CMK (cell line): ENCODE results near the gene SPSB2.
"Not testable (repeated sequence)": the region's sequence is repeated elsewhere in the genome, so short reads cannot be mapped to it uniquely, and the experiment has no call there.

Experiments
- DNase-seq: peaks from one replicate; pipeline ENCODE4 v3.0.0-alpha.2; 2010; ENCODE audit warnings: low read depth

SPSB2 gene, protein sequence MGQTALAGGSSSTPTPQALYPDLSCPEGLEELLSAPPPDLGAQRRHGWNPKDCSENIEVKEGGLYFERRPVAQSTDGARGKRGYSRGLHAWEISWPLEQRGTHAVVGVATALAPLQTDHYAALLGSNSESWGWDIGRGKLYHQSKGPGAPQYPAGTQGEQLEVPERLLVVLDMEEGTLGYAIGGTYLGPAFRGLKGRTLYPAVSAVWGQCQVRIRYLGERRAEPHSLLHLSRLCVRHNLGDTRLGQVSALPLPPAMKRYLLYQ

GRCh38 chr12:6873094-6874014, at the start of gene SPSB2:
Gene SPSB2, minus strand, starts transcription at chr12:6873303. Its CDS starts 402 bp downstream, at chr12:6872901.
- peak; percentile 96 for DNase-seq

DNA sequence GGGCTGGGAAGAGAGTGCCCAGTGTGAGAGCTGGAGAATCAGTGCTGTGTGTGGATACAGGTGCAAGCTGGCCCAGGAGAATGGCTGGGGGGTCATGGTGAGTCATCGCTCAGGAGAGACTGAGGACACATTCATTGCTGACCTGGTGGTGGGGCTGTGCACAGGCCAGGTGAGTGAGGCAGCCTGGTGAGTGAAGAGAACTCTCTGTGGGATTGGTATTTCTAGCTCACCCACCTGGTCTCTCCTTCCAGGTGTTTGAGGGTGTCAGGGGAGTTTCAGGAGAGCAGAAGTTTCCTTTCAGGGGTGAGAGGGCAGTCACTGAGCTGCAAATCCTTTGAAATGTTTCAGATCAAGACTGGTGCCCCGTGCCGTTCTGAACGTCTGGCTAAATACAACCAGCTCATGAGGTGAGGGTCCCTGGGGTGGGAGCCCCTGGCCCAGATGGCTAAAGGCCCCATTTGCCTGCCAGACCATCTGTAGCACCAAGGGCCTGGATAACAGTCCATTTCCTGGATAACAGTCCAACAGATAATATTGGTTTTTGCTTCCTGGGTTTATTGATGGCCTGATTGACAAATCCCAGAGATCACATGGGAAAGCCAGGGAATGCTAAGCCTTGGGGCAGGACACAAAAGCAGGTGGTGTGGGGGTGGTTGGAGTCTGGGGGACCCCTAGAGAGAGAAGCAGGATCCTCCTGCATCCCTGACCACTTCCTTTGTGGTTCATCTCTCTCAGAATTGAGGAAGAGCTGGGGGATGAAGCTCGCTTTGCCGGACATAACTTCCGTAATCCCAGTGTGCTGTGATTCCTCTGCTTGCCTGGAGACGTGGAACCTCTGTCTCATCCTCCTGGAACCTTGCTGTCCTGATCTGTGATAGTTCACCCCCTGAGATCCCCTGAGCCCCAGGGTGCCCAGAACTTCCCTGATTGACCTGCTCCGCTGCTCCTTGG, 49.2 kb upstream of the SPSB2 start:
- DNase-seq = no peak

DNA sequence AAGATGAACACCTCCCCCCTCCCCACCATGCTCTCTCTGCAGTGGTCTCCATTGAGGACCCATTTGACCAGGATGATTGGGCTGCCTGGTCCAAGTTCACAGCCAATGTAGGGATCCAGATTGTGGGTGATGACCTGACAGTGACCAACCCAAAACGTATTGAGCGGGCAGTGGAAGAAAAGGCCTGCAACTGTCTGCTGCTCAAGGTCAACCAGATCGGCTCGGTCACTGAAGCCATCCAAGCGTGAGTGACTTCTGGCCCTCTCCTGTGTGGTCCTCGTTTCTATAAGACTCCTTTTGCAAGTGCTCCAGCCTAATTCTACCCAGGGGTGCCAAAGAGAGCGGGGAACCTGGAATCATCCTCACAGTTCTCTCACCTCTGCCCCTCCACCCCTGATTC, 48.4 kb upstream of the SPSB2 start:
- DNase-seq = no peak

- no peak for DNase-seq
Observed at GRCh38 chr12:6919588-6919987, 46.5 kb upstream of the SPSB2 start.

DNA sequence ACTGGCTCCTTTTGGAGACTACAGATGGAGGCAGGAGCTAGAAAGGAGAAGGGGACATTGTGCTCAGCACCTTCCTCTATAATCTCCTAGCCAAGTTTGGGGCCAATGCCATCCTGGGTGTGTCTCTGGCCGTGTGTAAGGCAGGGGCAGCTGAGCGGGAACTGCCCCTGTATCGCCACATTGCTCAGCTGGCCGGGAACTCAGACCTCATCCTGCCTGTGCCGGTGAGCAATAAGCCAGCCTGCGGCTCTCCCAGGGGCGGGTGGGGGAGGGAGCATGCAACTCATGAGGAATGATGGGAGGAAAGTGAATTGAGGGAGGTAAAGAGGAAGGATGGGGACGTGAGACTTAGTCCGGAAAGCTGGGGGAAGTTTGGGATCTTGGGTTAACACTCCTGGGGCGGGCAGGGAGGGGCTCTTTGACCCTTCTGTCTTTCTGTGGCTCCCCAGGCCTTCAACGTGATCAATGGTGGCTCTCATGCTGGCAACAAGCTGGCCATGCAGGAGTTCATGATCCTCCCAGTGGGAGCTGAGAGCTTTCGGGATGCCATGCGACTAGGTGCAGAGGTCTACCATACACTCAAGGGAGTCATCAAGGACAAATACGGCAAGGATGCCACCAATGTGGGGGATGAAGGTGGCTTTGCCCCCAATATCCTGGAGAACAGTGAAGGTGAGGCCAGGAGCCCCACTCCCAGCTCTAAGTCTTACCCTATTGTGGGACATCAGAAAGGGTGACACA, 44.6 kb upstream of the SPSB2 start:
- DNase-seq = no peak

DNA sequence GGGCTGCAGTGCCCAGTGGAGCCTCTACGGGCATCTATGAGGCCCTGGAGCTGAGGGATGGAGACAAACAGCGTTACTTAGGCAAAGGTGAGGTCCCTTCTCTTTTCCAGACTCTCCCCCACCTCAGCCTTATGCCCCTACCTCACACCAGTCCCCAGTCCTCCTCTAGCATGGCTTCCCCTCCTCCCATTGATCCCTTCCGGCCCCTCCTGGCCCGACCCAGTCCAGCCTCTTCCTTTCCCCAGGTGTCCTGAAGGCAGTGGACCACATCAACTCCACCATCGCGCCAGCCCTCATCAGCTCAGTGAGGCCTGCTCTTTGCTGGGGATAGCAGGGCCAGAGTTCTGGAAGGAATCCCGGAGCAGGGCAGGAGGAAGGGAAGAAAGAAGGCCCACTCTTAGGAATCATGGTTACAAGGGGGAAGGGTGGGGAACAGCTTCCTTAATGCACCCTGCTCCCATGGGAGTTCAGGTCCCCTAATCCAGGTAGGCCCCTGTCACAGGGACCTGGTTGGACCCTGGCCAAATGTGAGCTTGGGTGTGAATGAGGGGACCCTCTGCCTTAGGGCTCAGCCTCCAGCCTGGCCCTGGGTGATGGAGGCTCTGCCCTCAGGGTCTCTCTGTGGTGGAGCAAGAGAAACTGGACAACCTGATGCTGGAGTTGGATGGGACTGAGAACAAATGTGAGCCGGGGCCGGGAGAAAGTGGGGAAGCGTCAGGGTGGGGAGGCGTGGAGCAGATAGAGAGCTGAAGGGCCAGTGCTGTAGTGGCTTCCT, 43.5 kb upstream of the SPSB2 start:
- DNase-seq = no peak

- DNase-seq = no peak
Observed at GRCh38 chr12:6915789-6916285, 42.7 kb upstream of the SPSB2 start.

DNA sequence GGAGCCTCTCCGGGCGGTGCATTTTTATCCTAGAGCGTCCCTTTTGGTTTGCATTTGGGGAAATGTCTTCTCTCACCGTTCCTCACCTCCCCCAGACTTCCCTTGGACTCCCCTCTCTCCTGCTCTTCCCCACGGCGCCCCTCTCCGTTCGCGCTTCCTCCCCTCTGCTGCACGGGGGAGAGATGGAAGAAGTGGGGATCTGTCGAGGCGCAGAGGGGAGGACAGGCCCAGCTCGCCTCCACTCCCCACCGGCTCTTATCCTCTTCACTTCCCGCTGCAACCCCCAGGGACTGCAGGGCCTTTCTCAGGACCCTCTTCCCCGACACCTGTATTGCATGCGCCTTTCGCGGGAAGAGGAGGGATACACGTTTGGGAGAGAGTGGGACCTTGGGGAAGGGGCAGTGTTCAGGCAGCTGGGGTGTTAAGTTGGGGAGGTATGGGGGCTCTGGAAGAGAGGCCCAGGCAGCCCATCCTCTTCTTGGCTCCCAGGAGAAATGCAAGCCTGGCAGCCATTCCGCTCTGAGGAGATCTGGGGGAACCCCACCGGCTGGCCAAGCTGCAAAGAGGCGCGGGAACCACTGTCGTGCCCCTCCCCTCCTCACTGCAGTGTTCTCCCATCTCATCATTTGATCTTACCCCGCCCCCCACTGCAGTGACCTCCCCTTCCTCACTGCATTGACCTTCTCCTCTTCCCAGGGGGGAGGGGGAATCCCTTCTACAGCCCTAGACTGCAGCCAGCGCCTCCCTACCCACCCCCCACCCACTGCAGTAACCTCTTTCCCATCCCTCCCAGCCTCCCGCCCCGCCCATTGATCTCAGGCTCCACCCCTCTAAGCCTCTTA, 42.1 kb upstream of the SPSB2 start:
- DNase-seq = no peak

GRCh38 chr12:6914246-6914946, 41.3 kb upstream of the SPSB2 start, which contains the start of gene ENO2:
Gene ENO2, plus strand, starts transcription at chr12:6914580. Its CDS starts 1,253 bp downstream, at chr12:6915833.
- no peak for DNase-seq

- DNase-seq = no peak
Observed at GRCh38 chr12:6912164-6912935, 39.2 kb upstream of the SPSB2 start.

DNA sequence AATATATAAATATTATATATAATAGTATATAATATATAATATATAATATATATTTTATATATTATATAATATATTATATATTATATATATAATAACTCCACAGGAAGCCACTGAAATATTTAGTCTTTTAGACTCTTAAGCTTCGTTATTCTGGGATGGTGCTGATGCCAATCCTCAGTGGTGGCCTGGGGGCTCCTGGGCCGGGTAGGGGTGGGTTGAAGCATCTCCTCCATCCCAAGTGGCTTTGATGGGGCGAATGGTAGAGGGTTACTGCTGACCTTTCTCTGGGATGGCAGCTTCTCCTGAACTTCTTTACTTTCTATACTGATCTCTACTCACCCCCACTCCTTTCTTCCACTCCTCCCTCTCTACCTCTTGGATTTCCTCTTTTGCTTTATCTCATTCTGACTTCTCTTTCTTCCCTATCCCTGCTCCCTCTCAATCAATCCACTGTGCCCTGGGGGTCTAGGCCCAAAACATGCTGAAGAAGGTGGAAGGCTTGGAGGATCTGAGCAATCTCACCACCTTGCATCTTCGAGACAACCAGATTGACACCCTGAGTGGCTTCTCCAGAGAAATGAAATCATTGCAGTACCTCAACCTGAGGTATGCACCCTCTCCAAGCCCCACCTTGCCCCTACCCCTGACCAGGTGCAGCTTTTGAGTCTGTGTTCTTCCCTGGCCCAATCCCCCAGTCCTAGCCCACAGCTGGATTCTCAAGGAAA, 36.5 kb upstream of the SPSB2 start:
- DNase-seq = no peak

DNA sequence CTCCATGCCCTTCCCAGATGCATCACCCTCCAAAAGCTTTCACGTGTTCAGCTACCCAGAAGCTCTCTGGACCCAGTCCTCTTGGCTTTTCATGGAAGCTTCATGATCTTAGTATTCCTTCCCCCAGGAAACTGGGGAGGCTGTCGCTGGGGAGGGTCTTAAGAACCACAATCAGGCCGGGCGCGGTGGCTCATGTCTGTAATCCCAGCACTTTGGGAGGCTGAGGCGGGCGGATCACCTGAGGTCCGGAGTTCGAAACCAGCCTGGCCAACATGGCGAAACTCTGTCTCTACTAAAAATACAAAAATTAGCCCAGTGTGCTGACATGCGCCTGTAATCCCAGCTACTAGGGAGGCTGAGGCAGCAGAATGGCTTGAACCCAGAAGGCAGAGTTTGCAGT, 35.0 kb upstream of the SPSB2 start:
- not testable (repeated sequence) for DNase-seq

GRCh38 chr12:6905414-6906040, 32.4 kb upstream of the SPSB2 start:
- no peak for DNase-seq

DNA sequence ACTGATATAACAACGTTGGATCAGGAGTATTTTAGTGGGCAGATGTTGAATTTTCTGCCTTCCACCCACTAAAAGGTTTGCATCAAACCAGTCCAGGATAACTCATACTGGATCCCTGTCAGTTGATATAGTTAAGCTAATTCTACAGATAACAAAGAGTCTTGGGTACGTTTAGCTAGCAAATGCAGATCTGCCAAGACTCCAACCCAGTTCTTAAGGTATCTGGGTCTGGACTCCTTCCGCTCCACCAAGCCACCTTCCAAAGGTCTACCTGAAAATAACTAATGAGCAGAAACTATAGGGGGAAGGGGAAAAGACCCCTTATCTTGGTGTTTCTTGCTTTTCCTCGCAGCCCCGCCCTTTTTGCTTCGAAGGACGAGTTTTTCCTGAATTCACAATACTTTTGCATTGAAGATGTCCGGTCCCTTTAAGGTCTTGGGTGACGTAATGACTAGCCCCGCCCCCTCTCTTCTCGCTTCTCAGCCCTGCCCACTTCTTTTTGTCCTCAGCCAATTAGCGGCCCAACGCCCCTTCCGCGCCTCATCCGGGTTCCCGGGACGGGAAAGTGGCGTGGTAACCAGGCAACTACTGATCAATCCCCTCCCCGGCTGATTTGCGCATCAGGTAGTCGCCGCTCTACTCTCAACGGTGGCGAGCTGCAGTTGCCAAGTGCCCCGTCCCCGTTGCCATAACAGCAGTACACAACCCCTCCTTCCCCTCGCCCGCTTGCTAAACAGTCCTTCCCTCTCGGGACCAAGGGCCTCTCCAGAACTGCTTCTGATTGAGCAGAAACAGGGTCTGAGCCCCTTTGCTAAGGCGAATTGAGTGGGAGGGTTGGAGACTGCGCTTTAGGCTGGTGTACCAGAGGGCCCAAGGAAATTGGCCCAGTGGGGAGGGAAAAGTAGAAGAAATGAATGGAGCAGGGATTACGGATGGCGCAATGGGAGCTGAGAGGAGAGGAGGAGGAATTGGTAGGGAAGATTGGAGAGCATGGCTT, 31.5 kb upstream of the SPSB2 start, which contains the start of gene LRRC23:
LRRC23 (plus strand) TSS at position 543 of the 997 bp plus-strand sequence. CDS start 812 bp downstream, outside the sequence.
- peak; percentile 86 for DNase-seq

GRCh38 chr12:6903722-6904121, 30.6 kb upstream of the SPSB2 start:
- DNase-seq = no peak
